CD4-positive, CD25-positive, alpha-beta regulatory T cell (primary cell): ENCODE results near the gene CD33. TPM values are rescaled to one million over a fixed set of nuclear protein-coding genes. Genes with fewer than 3 reads are reported as not detected.
A peak's percentile ranks its signal among the peaks of the same experiment; 100 is the strongest.
"Not testable (repeated sequence)": the region's sequence is repeated elsewhere in the genome, so short reads cannot be mapped to it uniquely, and the experiment has no call there.

ENCODE experiments used
- ATAC-seq, 2 donors: fragments of 150-1000 bp; cut with Tn5 transposase; one replicate each; pipeline ENCODE4 v1.10.0; 2021; ENCODE audit warnings: low read depth in 2 of 2, moderate number of reproducible peaks in 2 of 2, moderate library complexity in 1 of 2
- DNase-seq, 3 donors: peaks; one replicate each; pipeline versions ENCODE4 v3.0.0 to v3.0.0-alpha.2; 2012 to 2022; ENCODE audit warnings: mixed read lengths in 1 of 3
- H3K27ac ChIP-seq: one replicate; pipeline ENCODE4 v1.7.0; 2013; ENCODE audit warnings: mild to moderate bottlenecking, low read length; ENCODE audit not compliant: insufficient read depth, poor library complexity, severe bottlenecking
- H3K27me3 ChIP-seq: one replicate; pipeline ENCODE4 v1.7.0; 2013; ENCODE audit warnings: low read length; ENCODE audit not compliant: control insufficient read depth, insufficient read depth
- H3K36me3 ChIP-seq: one replicate; pipeline ENCODE4 v1.7.0; 2013; ENCODE audit warnings: mild to moderate bottlenecking, low read length, moderate library complexity; ENCODE audit not compliant: control insufficient read depth, insufficient read depth
- H3K4me1 ChIP-seq: 2 replicates; pipeline ENCODE4 v1.7.0; 2013; ENCODE audit warnings: mild to moderate bottlenecking, low read length; ENCODE audit not compliant: insufficient read depth, control insufficient read depth, poor library complexity, severe bottlenecking
- H3K4me3 ChIP-seq: one replicate; pipeline ENCODE4 v1.7.0; 2013; ENCODE audit warnings: low read depth, mild to moderate bottlenecking, low read length, moderate library complexity
- H3K9me3 ChIP-seq, 2 experiments: 1 replicate in 1 of 2; 2 replicates in 1 of 2; pipeline ENCODE4 v1.7.0; 2013; ENCODE audit warnings: low read length in 2 of 2, mild to moderate bottlenecking in 1 of 2, moderate library complexity in 1 of 2; ENCODE audit not compliant: control insufficient read depth in 2 of 2
- H3K27ac Mint-ChIP-seq, 3 donors: one replicate each; pipeline ENCODE4 v1.8.0; 2020 to 2022; ENCODE audit warnings: mild to moderate bottlenecking in 3 of 3, mixed read lengths in 3 of 3, moderate library complexity in 2 of 3
- H3K27me3 Mint-ChIP-seq: one replicate; pipeline ENCODE4 v1.8.0; 2022; ENCODE audit warnings: mild to moderate bottlenecking, mixed read lengths
- H3K36me3 Mint-ChIP-seq: one replicate; pipeline ENCODE4 v1.8.0; 2020; ENCODE audit warnings: mixed read lengths
- H3K4me1 Mint-ChIP-seq, 4 donors: one replicate each; pipeline ENCODE4 v1.8.0; 2020 to 2022; ENCODE audit warnings: mixed read lengths in 4 of 4, mild to moderate bottlenecking in 1 of 4
- H3K4me3 Mint-ChIP-seq, 4 donors: one replicate each; pipeline ENCODE4 v1.8.0; 2020 to 2022; ENCODE audit warnings: mild to moderate bottlenecking in 4 of 4, mixed read lengths in 4 of 4, moderate library complexity in 3 of 4
- H3K9me3 Mint-ChIP-seq, 7 donors: one replicate each; pipeline ENCODE4 v1.8.0; 2020 to 2022; ENCODE audit warnings: mixed read lengths in 7 of 7, mild to moderate bottlenecking in 3 of 7, moderate library complexity in 2 of 7
- polyA plus RNA-seq, 4 donors: library from polyadenylated mRNA; unstranded; fragments of 300-500 nt; fragmentation: Illumina TruSeq; gene quantifications; one replicate each; pipeline ENCODE4 v1.2.3, GENCODE V29; 2021
- total RNA-seq: library from RNA; stranded (reverse); gene quantifications from one replicate; pipeline ENCODE4 v1.2.3, GENCODE V29; 2022

Gene CD33
- total RNA-seq, result 0.99 TPM
- polyA plus RNA-seq, result 1 to 10 TPM in 1 of 4 donors, not detected in 3; 1.1 TPM

GRCh38 chr19:51224898-51225393 lies at the start of gene CD33:
Gene CD33, plus strand, starts transcription at chr19:51225080. Its CDS starts 39 bp downstream, at chr19:51225119.
- Mint-ChIP-seq H3K4me3 (peak within 1 kb of the TSS in 3 of 4 donors; percentile 22 to 68 (median 60)), H3K27me3 (peaks cover 16% of the 10 kb centered on the region), H3K4me1 (peaks cover 0 to 35% (median 14%) of the 10 kb centered on the region in 4 donors), H3K27ac (peak within 1 kb of the TSS; percentile 6 to 89 (median 32))
- H3K27ac ChIP-seq, ATAC-seq, H3K4me3 ChIP-seq, H3K9me3 ChIP-seq, H3K36me3 Mint-ChIP-seq, H3K36me3 ChIP-seq, H3K9me3 Mint-ChIP-seq, H3K27me3 ChIP-seq: not testable (repeated sequence)
- DNase-seq, result peak in 1 of 3 donors; percentile 49
- H3K4me1 ChIP-seq, result peaks cover 16% of the 10 kb centered on the region

GRCh38 chr19:51179256-51179655 lies 45.6 kb upstream of the CD33 start:
- Histone ChIP-seq H3K27me3 (peaks cover 3% of the 10 kb centered on the region), H3K27ac (no peak overlapping the region), H3K4me1 (no peaks in the 10 kb centered on the region), H3K36me3 (no peaks in the 10 kb centered on the region), H3K4me3 (no peak overlapping the region), H3K9me3 (no peaks in the 10 kb centered on the region)
- H3K4me1 Mint-ChIP-seq, result peaks cover 0 to 4% (median 1%) of the 10 kb centered on the region in 4 donors
- no peaks in the 10 kb centered on the region for H3K36me3 Mint-ChIP-seq
- H3K27me3 Mint-ChIP-seq, result peaks cover 10% of the 10 kb centered on the region
- no peak for ATAC-seq
- H3K9me3 Mint-ChIP-seq, result no peaks in the 10 kb centered on the region
- no peak for DNase-seq
- no peak overlapping the region for H3K4me3 Mint-ChIP-seq
- H3K27ac Mint-ChIP-seq, result peak overlapping the region in 1 of 3 donors; percentile 22

GRCh38 chr19:51181377-51181912 lies 43.4 kb upstream of the CD33 start:
- no peaks in the 10 kb centered on the region for H3K27me3 ChIP-seq
- H3K27ac ChIP-seq, result no peak overlapping the region
- Mint-ChIP-seq H3K4me3 (no peak overlapping the region), H3K27ac (no peak overlapping the region), H3K9me3 (no peaks in the 10 kb centered on the region), H3K27me3 (peaks cover 11% of the 10 kb centered on the region), H3K36me3 (no peaks in the 10 kb centered on the region), H3K4me1 (peaks cover 0 to 9% (median 1%) of the 10 kb centered on the region in 4 donors)
- H3K4me1 ChIP-seq, result no peaks in the 10 kb centered on the region
- no peak overlapping the region for H3K4me3 ChIP-seq
- H3K9me3 ChIP-seq, result no peaks in the 10 kb centered on the region
- DNase-seq (no peak), ATAC-seq (no peak)
- H3K36me3 ChIP-seq, result no peaks in the 10 kb centered on the region

DNA sequence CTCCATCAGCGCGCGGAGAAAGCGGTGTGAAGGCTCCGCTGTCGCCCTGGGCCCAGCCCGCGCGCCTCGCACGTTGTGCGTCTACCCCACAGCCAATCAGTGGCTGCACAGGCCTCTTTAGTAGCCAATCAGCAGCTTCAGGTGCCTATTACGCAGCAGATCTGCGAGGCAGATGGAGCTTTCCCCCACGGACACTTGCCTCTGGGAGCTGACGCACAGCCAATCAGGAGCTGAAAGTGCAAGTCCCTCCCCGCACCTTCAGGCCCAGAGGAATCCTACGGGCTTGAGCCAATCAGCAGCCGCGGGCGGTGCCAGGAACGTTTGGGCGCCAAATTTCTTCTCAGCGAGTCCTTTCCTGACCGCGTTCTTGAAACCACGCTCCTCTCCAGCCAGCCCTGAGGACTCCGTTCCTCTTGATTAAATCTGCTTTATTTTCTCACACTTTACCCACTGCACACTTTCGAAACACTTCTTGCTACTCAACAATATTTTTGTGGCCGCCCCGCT lies 42.9 kb upstream of the CD33 start:
- no peaks in the 10 kb centered on the region for H3K9me3 Mint-ChIP-seq
- no peak for ATAC-seq
- Histone ChIP-seq H3K4me1 (no peaks in the 10 kb centered on the region), H3K4me3 (no peak overlapping the region), H3K9me3 (no peaks in the 10 kb centered on the region), H3K27ac (no peak overlapping the region), H3K27me3 (no peaks in the 10 kb centered on the region), H3K36me3 (no peaks in the 10 kb centered on the region)
- H3K4me1 Mint-ChIP-seq, result peaks cover 0 to 9% (median 1%) of the 10 kb centered on the region in 4 donors
- peak in 1 of 3 donors; percentile 29 for DNase-seq
- no peak overlapping the region for H3K27ac Mint-ChIP-seq
- no peaks in the 10 kb centered on the region for H3K36me3 Mint-ChIP-seq
- peaks cover 11% of the 10 kb centered on the region for H3K27me3 Mint-ChIP-seq
- no peak overlapping the region for H3K4me3 Mint-ChIP-seq

DNA sequence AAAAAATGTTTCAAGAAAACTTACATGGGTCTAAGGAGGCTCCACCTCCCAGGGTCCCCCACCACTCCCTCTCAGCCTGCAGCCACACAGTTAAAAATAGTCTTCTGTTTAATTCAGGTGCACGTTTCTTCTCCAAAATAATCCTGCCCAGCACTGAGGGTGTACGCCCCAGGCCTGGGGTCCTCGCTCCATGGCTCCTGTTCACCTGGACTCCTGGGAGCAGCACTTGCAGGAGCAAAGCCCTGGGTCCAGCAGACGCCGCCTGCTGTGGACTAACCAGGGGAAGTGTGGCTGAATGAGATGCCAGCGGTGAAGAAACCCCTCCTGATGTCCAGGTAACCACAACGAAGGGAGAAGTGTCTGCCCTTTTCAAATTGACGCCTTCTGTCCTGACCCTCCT lies 41.3 kb upstream of the CD33 start:
- Mint-ChIP-seq H3K4me3 (no peak overlapping the region), H3K4me1 (peaks cover 0 to 9% (median 1%) of the 10 kb centered on the region in 4 donors), H3K27ac (no peak overlapping the region), H3K27me3 (peaks cover 15% of the 10 kb centered on the region), H3K36me3 (no peaks in the 10 kb centered on the region), H3K9me3 (no peaks in the 10 kb centered on the region)
- no peak overlapping the region for H3K4me3 ChIP-seq
- H3K4me1 ChIP-seq, result no peaks in the 10 kb centered on the region
- no peak overlapping the region for H3K27ac ChIP-seq
- ATAC-seq (no peak), DNase-seq (no peak)
- H3K36me3 ChIP-seq, result no peaks in the 10 kb centered on the region
- no peaks in the 10 kb centered on the region for H3K27me3 ChIP-seq
- no peaks in the 10 kb centered on the region for H3K9me3 ChIP-seq

DNA sequence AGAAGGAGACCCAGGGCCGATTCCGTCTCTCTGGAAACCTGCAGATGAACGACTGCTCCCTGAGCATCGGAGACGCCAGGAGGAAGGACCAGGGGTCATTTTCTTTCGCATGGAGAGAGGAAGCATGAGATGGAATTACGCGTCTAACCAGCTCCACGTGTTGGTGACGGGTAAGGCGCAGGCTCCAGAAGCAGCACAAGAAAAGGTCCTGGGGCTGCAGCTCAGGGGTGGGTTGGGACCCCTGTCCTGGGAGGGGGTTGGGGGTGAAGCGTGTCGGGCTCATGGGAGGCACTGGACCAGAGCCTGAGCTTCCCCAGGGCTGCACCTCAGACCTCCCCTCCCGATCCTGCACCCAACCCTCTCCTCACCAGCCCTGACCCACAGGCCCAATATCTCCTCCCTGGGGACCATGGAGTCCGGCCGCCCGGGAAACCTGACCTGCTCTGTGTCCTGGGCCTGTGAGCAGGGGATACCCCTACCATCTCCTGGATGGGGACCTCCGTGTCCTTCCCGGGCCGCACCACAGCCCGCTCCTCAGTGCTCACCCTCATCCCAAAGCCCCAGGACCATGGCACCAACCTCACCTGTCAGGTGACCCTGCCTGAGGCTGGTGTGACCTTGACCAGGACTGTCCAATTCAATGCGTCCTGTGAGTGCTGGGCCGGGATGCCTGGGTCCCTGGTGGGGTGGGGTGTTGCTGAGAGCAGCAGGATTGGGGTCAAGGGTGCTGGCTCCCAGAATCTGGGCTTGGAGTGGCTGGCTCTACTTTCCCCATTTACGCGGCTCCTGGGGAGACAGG lies 39.6 kb upstream of the CD33 start:
- H3K4me1 Mint-ChIP-seq, result peaks cover 0 to 9% (median 1%) of the 10 kb centered on the region in 4 donors
- ATAC-seq, result no peak
- no peaks in the 10 kb centered on the region for H3K9me3 Mint-ChIP-seq
- Histone ChIP-seq H3K27ac (no peak overlapping the region), H3K4me1 (no peaks in the 10 kb centered on the region), H3K27me3 (no peaks in the 10 kb centered on the region), H3K36me3 (no peaks in the 10 kb centered on the region), H3K4me3 (no peak overlapping the region), H3K9me3 (no peaks in the 10 kb centered on the region)
- peaks cover 10% of the 10 kb centered on the region for H3K27me3 Mint-ChIP-seq
- H3K27ac Mint-ChIP-seq, result no peak overlapping the region
- no peaks in the 10 kb centered on the region for H3K36me3 Mint-ChIP-seq
- no peak overlapping the region for H3K4me3 Mint-ChIP-seq
- DNase-seq, result no peak

- Histone ChIP-seq H3K36me3 (no peaks in the 10 kb centered on the region), H3K9me3 (no peaks in the 10 kb centered on the region), H3K27ac (no peak overlapping the region), H3K27me3 (no peaks in the 10 kb centered on the region), H3K4me1 (no peaks in the 10 kb centered on the region), H3K4me3 (no peak overlapping the region)
- DNase-seq (no peak), ATAC-seq (no peak)
- no peaks in the 10 kb centered on the region for H3K36me3 Mint-ChIP-seq
- no peaks in the 10 kb centered on the region for H3K9me3 Mint-ChIP-seq
- peaks cover 0 to 9% (median 1%) of the 10 kb centered on the region in 4 donors for H3K4me1 Mint-ChIP-seq
- H3K27ac Mint-ChIP-seq, result no peak overlapping the region
- H3K4me3 Mint-ChIP-seq, result no peak overlapping the region
- peaks cover 10% of the 10 kb centered on the region for H3K27me3 Mint-ChIP-seq
Observed at GRCh38 chr19:51185868-51186215, 39.0 kb upstream of the CD33 start.
